Astrocyte (in vitro differentiated cells and primary cell): Measurements from ENCODE around the gene JAM3. TPM values are rescaled to one million over a fixed set of nuclear protein-coding genes. Genes with fewer than 3 reads are reported as not detected.

Source experiments
- DNase-seq: peaks from one replicate; pipeline ENCODE4 v3.0.0-alpha.2; 2010; ENCODE audit warnings: low read depth
- FAIRE-seq: peaks from 2 replicates; lab custom pipeline; 2011; peaks lifted over from hg19 to GRCh38; lab: Jason Lieb, UNC
- H2AFZ ChIP-seq: 2 replicates; pipeline ENCODE4 v1.6.0; 2012; ENCODE audit warnings: low read depth, low read length, inconsistent platforms
- H3K27ac ChIP-seq: 2 replicates; pipeline ENCODE4 v1.5.1; 2011; ENCODE audit warnings: low read depth, low read length, inconsistent platforms
- H3K27me3 ChIP-seq: 2 replicates; pipeline ENCODE4 v1.6.0; 2011; ENCODE audit warnings: low read length, inconsistent platforms; ENCODE audit not compliant: insufficient read depth
- H3K36me3 ChIP-seq: 2 replicates; pipeline ENCODE4 v1.5.1; 2011; ENCODE audit warnings: low read length, inconsistent platforms; ENCODE audit not compliant: insufficient read depth
- H3K4me1 ChIP-seq: 2 replicates; pipeline ENCODE4 v1.5.1; 2011; ENCODE audit warnings: low read length, inconsistent platforms; ENCODE audit not compliant: insufficient read depth
- H3K4me2 ChIP-seq: 2 replicates; pipeline ENCODE4 v1.6.0; 2012; ENCODE audit warnings: low read length, inconsistent platforms
- H3K4me3 ChIP-seq: 2 replicates; pipeline ENCODE4 v1.5.1; 2011; ENCODE audit warnings: low read depth, mild to moderate bottlenecking, low read length, inconsistent platforms; ENCODE audit not compliant: insufficient read depth
- H3K79me2 ChIP-seq: 2 replicates; pipeline ENCODE4 v1.6.0; 2012; ENCODE audit warnings: mild to moderate bottlenecking, low read length, inconsistent platforms; ENCODE audit not compliant: insufficient read depth
- H3K9ac ChIP-seq: 2 replicates; pipeline ENCODE4 v1.6.0; 2012; ENCODE audit warnings: mild to moderate bottlenecking, low read length, inconsistent platforms
- H3K9me3 ChIP-seq: 2 replicates; pipeline ENCODE4 v1.5.1; 2012; ENCODE audit warnings: low read depth, mild to moderate bottlenecking, low read length, inconsistent platforms; ENCODE audit not compliant: insufficient read depth
- H4K20me1 ChIP-seq: 2 replicates; pipeline ENCODE4 v1.6.0; 2012; ENCODE audit warnings: low read length, inconsistent platforms; ENCODE audit not compliant: insufficient read depth
- H3K27ac Mint-ChIP-seq: one replicate; pipeline ENCODE4 v1.8.0; 2021; ENCODE audit warnings: mild to moderate bottlenecking, mixed read lengths; ENCODE audit not compliant: unreplicated experiment
- H3K27me3 Mint-ChIP-seq: one replicate; pipeline ENCODE4 v1.8.0; 2021; ENCODE audit warnings: low read depth, mixed read lengths; ENCODE audit not compliant: unreplicated experiment
- H3K36me3 Mint-ChIP-seq: one replicate; pipeline ENCODE4 v1.8.0; 2021; ENCODE audit warnings: low read depth, mixed read lengths; ENCODE audit not compliant: unreplicated experiment
- H3K4me1 Mint-ChIP-seq: one replicate; pipeline ENCODE4 v1.8.0; 2021; ENCODE audit warnings: low read depth, mixed read lengths; ENCODE audit not compliant: unreplicated experiment
- H3K4me3 Mint-ChIP-seq: one replicate; pipeline ENCODE4 v1.8.0; 2021; ENCODE audit warnings: mild to moderate bottlenecking, moderate library complexity, mixed read lengths; ENCODE audit not compliant: unreplicated experiment
- H3K9me3 Mint-ChIP-seq: one replicate; pipeline ENCODE4 v1.8.0; 2021; ENCODE audit warnings: mild to moderate bottlenecking, mixed read lengths; ENCODE audit not compliant: unreplicated experiment
- CTCF ChIP-seq: IDR thresholded peaks from 2 replicates; pipeline ENCODE4 v1.5.1; 2011; ENCODE audit warnings: low read depth, mild to moderate bottlenecking, inconsistent platforms, low read length, moderate library complexity; ENCODE audit not compliant: insufficient read depth
- EZH2 ChIP-seq: IDR thresholded peaks from 2 replicates; pipeline ENCODE4 v1.6.1; 2012; ENCODE audit warnings: mild to moderate bottlenecking, low read length, inconsistent platforms; ENCODE audit not compliant: insufficient read depth
- total RNA-seq: library from RNA; stranded (reverse); gene quantifications from 2 replicates; pipeline ENCODE4 v1.2.1, GENCODE V29; 2021

JAM3 gene
- total RNA-seq, 1 donor from 2014 or later, result 88.3 TPM

- FAIRE-seq (no peak), DNase-seq (no peak)
- TF ChIP-seq CTCF (no peak), EZH2 (no peak)
- Histone ChIP-seq H3K4me1 (no peaks in the 10 kb centered on the region), H3K9ac (no peak overlapping the region), H3K36me3 (peaks cover 23% of the 10 kb centered on the region), H2AFZ (no peak overlapping the region), H3K4me2 (no peak overlapping the region), H3K79me2 (no peaks in the 10 kb centered on the region), H3K27ac (no peak overlapping the region), H4K20me1 (no peaks in the 10 kb centered on the region), H3K27me3 (no peaks in the 10 kb centered on the region), H3K4me3 (no peak overlapping the region), H3K9me3 (no peaks in the 10 kb centered on the region)
- H3K4me1 Mint-ChIP-seq, result peaks cover 6% of the 10 kb centered on the region
- peaks cover 37% of the 10 kb centered on the region for H3K36me3 Mint-ChIP-seq
- H3K27ac Mint-ChIP-seq, result no peak overlapping the region
- no peaks in the 10 kb centered on the region for H3K27me3 Mint-ChIP-seq
- no peaks in the 10 kb centered on the region for H3K9me3 Mint-ChIP-seq
- H3K4me3 Mint-ChIP-seq, result no peak overlapping the region
Measured at GRCh38 chr11:134170177-134170918, 101.5 kb downstream of the JAM3 start.

GRCh38 chr11:134170919-134171281 is 102.0 kb downstream of the JAM3 start:
- Histone ChIP-seq H3K27me3 (no peaks in the 10 kb centered on the region), H3K36me3 (peaks cover 28% of the 10 kb centered on the region), H3K27ac (no peak overlapping the region), H3K9ac (no peak overlapping the region), H3K79me2 (no peaks in the 10 kb centered on the region), H3K9me3 (no peaks in the 10 kb centered on the region), H3K4me3 (no peak overlapping the region), H2AFZ (no peak overlapping the region), H3K4me1 (no peaks in the 10 kb centered on the region), H3K4me2 (no peak overlapping the region), H4K20me1 (no peaks in the 10 kb centered on the region)
- H3K4me3 Mint-ChIP-seq, result no peak overlapping the region
- no peak for TF ChIP-seq EZH2
- TF ChIP-seq CTCF, result no peak
- H3K27ac Mint-ChIP-seq, result no peak overlapping the region
- H3K36me3 Mint-ChIP-seq, result peaks cover 35% of the 10 kb centered on the region
- DNase-seq, result peak; percentile 16
- no peaks in the 10 kb centered on the region for H3K9me3 Mint-ChIP-seq
- H3K27me3 Mint-ChIP-seq, result no peaks in the 10 kb centered on the region
- H3K4me1 Mint-ChIP-seq, result peaks cover 6% of the 10 kb centered on the region
- FAIRE-seq, result peak; percentile 26

GRCh38 chr11:134171951-134172350 is 103.1 kb downstream of the JAM3 start:
- no peak overlapping the region for H3K4me2 ChIP-seq
- no peak overlapping the region for H3K27ac ChIP-seq
- Mint-ChIP-seq H3K27me3 (no peaks in the 10 kb centered on the region), H3K27ac (no peak overlapping the region), H3K36me3 (peaks cover 38% of the 10 kb centered on the region), H3K9me3 (no peaks in the 10 kb centered on the region), H3K4me3 (no peak overlapping the region), H3K4me1 (peaks cover 6% of the 10 kb centered on the region)
- no peaks in the 10 kb centered on the region for H3K27me3 ChIP-seq
- H3K79me2 ChIP-seq, result no peaks in the 10 kb centered on the region
- no peaks in the 10 kb centered on the region for H3K9me3 ChIP-seq
- H3K36me3 ChIP-seq, result peaks cover 31% of the 10 kb centered on the region
- TF ChIP-seq EZH2, result no peak
- no peak for TF ChIP-seq CTCF
- H2AFZ ChIP-seq, result no peak overlapping the region
- DNase-seq (no peak), FAIRE-seq (no peak)
- H4K20me1 ChIP-seq, result no peaks in the 10 kb centered on the region
- no peak overlapping the region for H3K9ac ChIP-seq
- no peak overlapping the region for H3K4me3 ChIP-seq
- H3K4me1 ChIP-seq, result no peaks in the 10 kb centered on the region
